HG02588 (cell line): ENCODE results near the gene CCDC77.
"Not testable (repeated sequence)": the region's sequence is repeated elsewhere in the genome, so short reads cannot be mapped to it uniquely, and the experiment has no call there.

Source experiments
- ATAC-seq: cut with Tn5 transposase; IDR thresholded peaks from one replicate; pipeline ENCODE4 v1.9.1; 2021; ENCODE audit warnings: mild to moderate bottlenecking, moderate library complexity; ENCODE audit not compliant: unreplicated experiment

CCDC77 gene

GRCh38 chr12:401235-402028 lies at the start of gene CCDC77:
CCDC77 (plus strand) TSS chr12:401644; CDS start chr12:409384, 7,740 bp downstream.
- ATAC-seq, result peak; percentile 96

GRCh38 chr12:356276-356988 lies 45.0 kb upstream of the CCDC77 start:
- ATAC-seq, result no peak

- ATAC-seq, result no peak
These were observed 42.4 kb upstream of the CCDC77 start for GRCh38 chr12:359091-359490.

GRCh38 chr12:366820-367219 lies 34.6 kb upstream of the CCDC77 start:
- ATAC-seq, result no peak

- ATAC-seq, result no peak
These were observed 33.5 kb upstream of the CCDC77 start for GRCh38 chr12:367972-368371.

- not testable (repeated sequence) for ATAC-seq
These were observed 30.5 kb upstream of the CCDC77 start for GRCh38 chr12:370739-371485.

GRCh38 chr12:386651-387050 lies 14.8 kb upstream of the CCDC77 start:
- ATAC-seq, result no peak

- ATAC-seq, result no peak
These were observed 13.4 kb upstream of the CCDC77 start for GRCh38 chr12:388012-388411.

GRCh38 chr12:388541-389141 lies 12.8 kb upstream of the CCDC77 start:
- peak; percentile 16 for ATAC-seq

GRCh38 chr12:389142-390096 lies 12.0 kb upstream of the CCDC77 start, which contains the start of gene KDM5A:
KDM5A (minus strand) TSS chr12:389320; CDS start chr12:389091, 229 bp downstream.
- ATAC-seq, result peak; percentile 93

- ATAC-seq, result no peak
These were observed 616 bp upstream of the CCDC77 start for GRCh38 chr12:400828-401227.

GRCh38 chr12:402029-402389 lies 565 bp downstream of the CCDC77 start:
- ATAC-seq, result no peak

GRCh38 chr12:414859-415258 lies 13.4 kb downstream of the CCDC77 start:
- no peak for ATAC-seq

GRCh38 chr12:418432-418831 lies 17.0 kb downstream of the CCDC77 start:
- ATAC-seq, result no peak

- no peak for ATAC-seq
These were observed 21.1 kb downstream of the CCDC77 start for GRCh38 chr12:422526-422925.

- not testable (repeated sequence) for ATAC-seq
These were observed 34.3 kb downstream of the CCDC77 start for GRCh38 chr12:435737-436136.

GRCh38 chr12:442235-442884 lies 40.9 kb downstream of the CCDC77 start:
- no peak for ATAC-seq

GRCh38 chr12:447141-447540 lies 45.7 kb downstream of the CCDC77 start:
- no peak for ATAC-seq

- no peak for ATAC-seq
These were observed 47.8 kb downstream of the CCDC77 start for GRCh38 chr12:449203-449602.
